ENCODE data around the gene PITPNB. TPM values are rescaled to one million over a fixed set of nuclear protein-coding genes. Genes with fewer than 3 reads are reported as not detected.

PITPNB gene
- total RNA-seq, 1 donor from 2014 or later = 16.3 TPM

GRCh38 chr22:27868732-27869282 is 50.2 kb downstream of the PITPNB start:
- TF ChIP-seq, protein P1, sequence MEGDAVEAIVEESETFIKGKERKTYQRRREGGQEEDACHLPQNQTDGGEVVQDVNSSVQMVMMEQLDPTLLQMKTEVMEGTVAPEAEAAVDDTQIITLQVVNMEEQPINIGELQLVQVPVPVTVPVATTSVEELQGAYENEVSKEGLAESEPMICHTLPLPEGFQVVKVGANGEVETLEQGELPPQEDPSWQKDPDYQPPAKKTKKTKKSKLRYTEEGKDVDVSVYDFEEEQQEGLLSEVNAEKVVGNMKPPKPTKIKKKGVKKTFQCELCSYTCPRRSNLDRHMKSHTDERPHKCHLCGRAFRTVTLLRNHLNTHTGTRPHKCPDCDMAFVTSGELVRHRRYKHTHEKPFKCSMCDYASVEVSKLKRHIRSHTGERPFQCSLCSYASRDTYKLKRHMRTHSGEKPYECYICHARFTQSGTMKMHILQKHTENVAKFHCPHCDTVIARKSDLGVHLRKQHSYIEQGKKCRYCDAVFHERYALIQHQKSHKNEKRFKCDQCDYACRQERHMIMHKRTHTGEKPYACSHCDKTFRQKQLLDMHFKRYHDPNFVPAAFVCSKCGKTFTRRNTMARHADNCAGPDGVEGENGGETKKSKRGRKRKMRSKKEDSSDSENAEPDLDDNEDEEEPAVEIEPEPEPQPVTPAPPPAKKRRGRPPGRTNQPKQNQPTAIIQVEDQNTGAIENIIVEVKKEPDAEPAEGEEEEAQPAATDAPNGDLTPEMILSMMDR (conservative IDR thresholded peaks at IDR 0.05; ENCODE audit: low read depth, low read length) = no peak
- no peak for DNase-seq (ENCODE audit: low read depth)
- H3K4me3 ChIP-seq (ENCODE audit: low read depth, low read length) = no peak overlapping the region

GRCh38 chr22:27867953-27868731 is 50.9 kb downstream of the PITPNB start:
- TF ChIP-seq, protein P1 (conservative IDR thresholded peaks at IDR 0.05; ENCODE audit: low read depth, low read length) = no peak
- no peak for DNase-seq (ENCODE audit: low read depth)
- H3K4me3 ChIP-seq (ENCODE audit: low read depth, low read length) = no peak overlapping the region

GRCh38 chr22:27867085-27867952 is 51.7 kb downstream of the PITPNB start:
- H3K4me3 ChIP-seq (ENCODE audit: low read depth, low read length) = no peak overlapping the region
- TF ChIP-seq, protein P1 (conservative IDR thresholded peaks at IDR 0.05; ENCODE audit: low read depth, low read length) = no peak
- no peak for DNase-seq (ENCODE audit: low read depth)

- no peak overlapping the region for H3K4me3 ChIP-seq (ENCODE audit: low read depth, low read length)
- TF ChIP-seq, protein P1 (conservative IDR thresholded peaks at IDR 0.05; ENCODE audit: low read depth, low read length) = no peak
- no peak for DNase-seq (ENCODE audit: low read depth)
These were observed 52.6 kb downstream of the PITPNB start for GRCh38 chr22:27866135-27867084.

GRCh38 chr22:27865496-27865895 is 53.6 kb downstream of the PITPNB start:
- DNase-seq (ENCODE audit: low read depth) = no peak
- TF ChIP-seq, protein P1 (conservative IDR thresholded peaks at IDR 0.05; ENCODE audit: low read depth, low read length) = no peak
- H3K4me3 ChIP-seq (ENCODE audit: low read depth, low read length) = no peak overlapping the region

- no peak for DNase-seq (ENCODE audit: low read depth)
- no peak overlapping the region for H3K4me3 ChIP-seq (ENCODE audit: low read depth, low read length)
- TF ChIP-seq, protein P1 (conservative IDR thresholded peaks at IDR 0.05; ENCODE audit: low read depth, low read length) = no peak
These were observed 55.5 kb downstream of the PITPNB start for GRCh38 chr22:27863556-27863955.

Data from epithelial cell of proximal tubule (primary cell).